Erythroblast (primary cell): ENCODE data around the gene LTBP1.

ENCODE experiments used
- GATA1 ChIP-seq: IDR thresholded peaks from 2 replicates; pipeline ENCODE4 v1.6.1; 2011; ENCODE audit warnings: low read depth, mild to moderate bottlenecking, control low read depth, low read length, moderate library complexity
- POLR2A ChIP-seq: IDR thresholded peaks from 2 replicates; pipeline ENCODE4 v1.6.1; 2011; ENCODE audit warnings: mild to moderate bottlenecking, low read length

DNA sequence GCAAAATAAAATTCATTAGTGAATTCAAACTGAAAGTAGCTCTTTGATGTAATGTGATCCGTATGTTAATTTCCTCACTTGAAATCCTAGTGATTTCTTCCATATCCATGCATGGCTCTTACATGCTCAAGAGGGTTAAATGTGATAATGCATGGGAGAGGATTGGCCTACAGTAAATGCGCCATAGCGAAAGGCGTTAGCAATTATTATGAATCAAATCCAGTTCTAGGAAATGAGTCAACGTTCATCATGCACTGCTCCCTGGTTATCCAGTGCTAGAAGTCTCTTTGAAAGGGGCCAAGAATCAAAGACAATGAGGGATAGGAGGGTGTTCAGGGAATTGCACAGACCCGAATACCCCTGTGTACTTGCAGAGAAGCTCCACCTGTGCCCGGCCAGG is 428.3 kb downstream of the LTBP1 start:
- no peak for TF ChIP-seq POLR2A
- no peak for TF ChIP-seq GATA1
